Hepatocyte (in vitro differentiated cells): ENCODE results near the gene ARAP3. TPM values are rescaled to one million over a fixed set of nuclear protein-coding genes. Genes with fewer than 3 reads are reported as not detected.

Experiments used
- DNase-seq: peaks from one replicate; pipeline ENCODE4 v3.0.0-alpha.2; 2016; ENCODE audit warnings: low spot score
- H2AFZ ChIP-seq: fragments of 200-600 bp; sonication (generic); 2 replicates; pipeline ENCODE4 v1.6.0; 2016; ENCODE audit warnings: antibody characterized with exemption, mild to moderate bottlenecking
- H3K27ac ChIP-seq: fragments of 200-600 bp; sonication (generic); 2 replicates; pipeline ENCODE4 v1.5.1; 2016; ENCODE audit warnings: mild to moderate bottlenecking
- H3K27me3 ChIP-seq: fragments of 200-600 bp; sonication (generic); 2 replicates; pipeline ENCODE4 v1.6.1; 2016
- H3K36me3 ChIP-seq: fragments of 200-600 bp; sonication (generic); replicated peaks from 2 replicates; pipeline ENCODE4 v1.5.1; 2016; ENCODE audit warnings: low read depth; ENCODE audit not compliant: insufficient read depth
- H3K4me1 ChIP-seq: fragments of 200-600 bp; sonication (generic); 2 replicates; pipeline ENCODE4 v1.5.1; 2016; ENCODE audit warnings: mild to moderate bottlenecking, moderate library complexity; ENCODE audit not compliant: insufficient read depth
- H3K4me2 ChIP-seq: fragments of 200-600 bp; sonication (generic); 2 replicates; pipeline ENCODE4 v1.6.0; 2016
- H3K4me3 ChIP-seq: fragments of 200-600 bp; sonication (generic); 2 replicates; pipeline ENCODE4 v1.5.1; 2016; ENCODE audit warnings: mild to moderate bottlenecking
- H3K79me2 ChIP-seq: fragments of 200-600 bp; sonication (generic); 2 replicates; pipeline ENCODE4 v1.6.0; 2017; ENCODE audit warnings: mild to moderate bottlenecking
- H3K9me2 ChIP-seq: fragments of 200-600 bp; sonication (generic); replicated peaks from 2 replicates; pipeline ENCODE4 v1.6.0; 2017; ENCODE audit warnings: mild to moderate bottlenecking; ENCODE audit not compliant: insufficient read depth
- H3K9me3 ChIP-seq: fragments of 200-600 bp; sonication (generic); 2 replicates; pipeline ENCODE4 v1.5.1; 2016; ENCODE audit warnings: low read depth, mild to moderate bottlenecking
- H4K20me1 ChIP-seq: fragments of 200-600 bp; sonication (generic); 2 replicates; pipeline ENCODE4 v1.6.0; 2016; ENCODE audit warnings: mild to moderate bottlenecking; ENCODE audit not compliant: insufficient read depth, poor library complexity, severe bottlenecking
- CTCF ChIP-seq: fragments of 200-600 bp; sonication (generic); IDR thresholded peaks from 2 replicates; pipeline ENCODE4 v1.5.1; 2016; ENCODE audit warnings: antibody characterized with exemption, mild to moderate bottlenecking; ENCODE audit not compliant: poor library complexity
- EZH2 ChIP-seq: fragments of 200-600 bp; sonication (generic); IDR thresholded peaks from 2 replicates; pipeline ENCODE4 v1.6.1; 2016; ENCODE audit warnings: antibody characterized with exemption, mild to moderate bottlenecking, borderline replicate concordance
- EZH2phosphoT487 ChIP-seq: fragments of 200-600 bp; sonication (generic); IDR thresholded peaks from one replicate; pipeline ENCODE4 v1.6.1; 2018; ENCODE audit warnings: antibody characterized with exemption, mild to moderate bottlenecking, low read depth, moderate library complexity; ENCODE audit not compliant: unreplicated experiment, severe bottlenecking
- WGBS: methylation state at CpG from one replicate; pipeline ENCODE4 v1.1.6; 2016; ENCODE audit warnings: low lambda C conversion rate; ENCODE audit errors: missing lambda C conversion rate; 5-methylcytosine and 5-hydroxymethylcytosine counted together
- polyA plus RNA-seq: library from polyadenylated mRNA; unstranded; fragments of >200 nt; fragmentation: Nextera tagmentation; extraction: Ambion mirVana; gene quantifications from 2 replicates; pipeline ENCODE4 v1.2.1, GENCODE V29; 2016
- total RNA-seq: library from RNA; depleted of rRNA; stranded (reverse); fragments of >200 nt; gene quantifications from 2 replicates; pipeline ENCODE4 v1.2.3, GENCODE V29; 2014

Gene ARAP3
- total and polyA plus RNA-seq, 2 experiments from 2014 or later = 5.1 to 8.6 TPM

GRCh38 chr5:141707510-141707909, 25.5 kb upstream of the ARAP3 start:
- 88% methylated on average over 8 of the region's 8 CpGs for WGBS
- H3K4me2 ChIP-seq = no peak overlapping the region
- H3K9me3 ChIP-seq = no peaks in the 10 kb centered on the region
- no peak for DNase-seq
- peaks cover 4% of the 10 kb centered on the region for H3K4me1 ChIP-seq
- H2AFZ ChIP-seq = no peak overlapping the region
- H3K27me3 ChIP-seq = peaks cover 34% of the 10 kb centered on the region
- H4K20me1 ChIP-seq = no peaks in the 10 kb centered on the region
- no peak for TF ChIP-seq EZH2phosphoT487
- TF ChIP-seq CTCF = no peak
- TF ChIP-seq EZH2 = no peak
- no peak overlapping the region for H3K27ac ChIP-seq
- no peaks in the 10 kb centered on the region for H3K79me2 ChIP-seq
- H3K36me3 ChIP-seq = no peaks in the 10 kb centered on the region
- H3K4me3 ChIP-seq = no peak overlapping the region
- no peaks in the 10 kb centered on the region for H3K9me2 ChIP-seq

GRCh38 chr5:141706121-141706520, 24.1 kb upstream of the ARAP3 start:
- Histone ChIP-seq H3K27ac (no peak overlapping the region), H2AFZ (no peak overlapping the region), H3K27me3 (peaks cover 44% of the 10 kb centered on the region), H3K4me2 (no peak overlapping the region), H4K20me1 (no peaks in the 10 kb centered on the region), H3K36me3 (no peaks in the 10 kb centered on the region), H3K79me2 (no peaks in the 10 kb centered on the region), H3K9me3 (no peaks in the 10 kb centered on the region), H3K4me3 (no peak overlapping the region), H3K9me2 (no peaks in the 10 kb centered on the region), H3K4me1 (peaks cover 4% of the 10 kb centered on the region)
- TF ChIP-seq CTCF = no peak
- no peak for TF ChIP-seq EZH2
- no peak for TF ChIP-seq EZH2phosphoT487
- 78% methylated on average over 3 of the region's 3 CpGs for WGBS
- DNase-seq = no peak

GRCh38 chr5:141705469-141705868, 23.4 kb upstream of the ARAP3 start:
- Histone ChIP-seq H3K79me2 (no peaks in the 10 kb centered on the region), H3K4me2 (no peak overlapping the region), H4K20me1 (no peaks in the 10 kb centered on the region), H3K27me3 (peaks cover 51% of the 10 kb centered on the region), H2AFZ (no peak overlapping the region), H3K9me2 (no peaks in the 10 kb centered on the region), H3K4me3 (no peak overlapping the region), H3K4me1 (peaks cover 4% of the 10 kb centered on the region), H3K36me3 (no peaks in the 10 kb centered on the region), H3K27ac (no peak overlapping the region), H3K9me3 (no peaks in the 10 kb centered on the region)
- no peak for DNase-seq
- TF ChIP-seq EZH2 (no peak), EZH2phosphoT487 (no peak), CTCF (no peak)
- WGBS = 69% methylated on average over 1 of the region's 1 CpG
